Calu3 (cell line): ENCODE data around the gene BTLA. TPM values are rescaled to one million over a fixed set of nuclear protein-coding genes. Genes with fewer than 3 reads are reported as not detected.
"Not testable (repeated sequence)": the region's sequence is repeated elsewhere in the genome, so short reads cannot be mapped to it uniquely, and the experiment has no call there.

Experiments
- BruUV-seq: library from RNA; stranded (reverse); fragments of 400-500 nt; replicated peaks from 2 replicates; lab custom pipeline; 2021; lab: Mats Ljungman, UMichigan
- CTCF ChIA-PET: fragments of 300-600 bp; sonication (Branson Sonifier 250); formaldehyde crosslinking; loops from one replicate; lab custom pipeline; 2022; ENCODE audit warnings: antibody characterized with exemption; lab: Charles Lee
- DNase-seq: peaks from one replicate; pipeline ENCODE4 v3.0.0; 2022
- H3K27ac Mint-ChIP-seq: one replicate; pipeline ENCODE4 v1.8.0; 2022; ENCODE audit warnings: mixed read lengths; ENCODE audit not compliant: unreplicated experiment
- H3K27me3 Mint-ChIP-seq: one replicate; pipeline ENCODE4 v1.8.0; 2022; ENCODE audit warnings: mixed read lengths; ENCODE audit not compliant: unreplicated experiment
- H3K36me3 Mint-ChIP-seq: one replicate; pipeline ENCODE4 v1.8.0; 2022; ENCODE audit warnings: mild to moderate bottlenecking, moderate library complexity, mixed read lengths; ENCODE audit not compliant: insufficient read depth, unreplicated experiment
- H3K4me1 Mint-ChIP-seq: one replicate; pipeline ENCODE4 v1.8.0; 2022; ENCODE audit warnings: mild to moderate bottlenecking, low read depth, mixed read lengths; ENCODE audit not compliant: unreplicated experiment
- H3K4me3 Mint-ChIP-seq: one replicate; pipeline ENCODE4 v1.8.0; 2022; ENCODE audit warnings: mild to moderate bottlenecking, low read depth, moderate library complexity, mixed read lengths; ENCODE audit not compliant: unreplicated experiment
- H3K9me3 Mint-ChIP-seq: one replicate; pipeline ENCODE4 v1.8.0; 2022; ENCODE audit warnings: low read depth, mixed read lengths; ENCODE audit not compliant: unreplicated experiment
- intact Hi-C: fragments of 100-400 bp; cut with micrococcal nuclease; formaldehyde crosslinking; loops from one replicate; pipeline ENCODE4 v1.10.0; 2022; ENCODE audit not compliant: unreplicated experiment
- total RNA-seq: library from RNA; stranded (reverse); gene quantifications from 2 replicates; pipeline ENCODE4 v1.2.3, GENCODE V29; 2022
- TF ChIP-seq, protein P1 (sequence below): fragments of 200-600 bp; IDR thresholded peaks from one replicate; pipeline ENCODE4 v1.8.0; 2022; ENCODE audit warnings: antibody characterized with exemption; ENCODE audit not compliant: unreplicated experiment

Gene BTLA
- total RNA-seq, 1 experiment from 2014 or later, result not detected

DNA sequence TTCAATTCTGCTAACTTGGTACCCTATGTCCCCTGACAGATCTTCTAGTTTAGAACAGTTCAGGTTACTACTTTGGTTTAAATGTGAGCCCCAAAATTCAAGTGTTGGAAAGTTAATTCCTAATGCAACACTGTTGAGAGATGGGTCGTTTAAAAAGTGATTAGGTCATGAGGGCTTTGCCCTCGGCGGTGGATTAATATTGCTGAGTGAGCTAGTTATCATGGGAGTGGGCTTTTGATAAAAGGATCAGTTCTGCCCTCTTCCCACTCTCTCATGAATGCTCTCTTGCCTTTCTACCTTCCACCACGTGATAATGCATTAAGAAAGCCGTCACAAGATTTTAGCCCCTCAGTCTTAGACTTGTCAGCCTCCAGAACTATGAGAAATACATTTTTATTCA, 72.1 kb downstream of the BTLA start:
- intact Hi-C loops, result no loop called here
- CTCF ChIA-PET, result no interaction called here
- TF ChIP-seq, protein P1, sequence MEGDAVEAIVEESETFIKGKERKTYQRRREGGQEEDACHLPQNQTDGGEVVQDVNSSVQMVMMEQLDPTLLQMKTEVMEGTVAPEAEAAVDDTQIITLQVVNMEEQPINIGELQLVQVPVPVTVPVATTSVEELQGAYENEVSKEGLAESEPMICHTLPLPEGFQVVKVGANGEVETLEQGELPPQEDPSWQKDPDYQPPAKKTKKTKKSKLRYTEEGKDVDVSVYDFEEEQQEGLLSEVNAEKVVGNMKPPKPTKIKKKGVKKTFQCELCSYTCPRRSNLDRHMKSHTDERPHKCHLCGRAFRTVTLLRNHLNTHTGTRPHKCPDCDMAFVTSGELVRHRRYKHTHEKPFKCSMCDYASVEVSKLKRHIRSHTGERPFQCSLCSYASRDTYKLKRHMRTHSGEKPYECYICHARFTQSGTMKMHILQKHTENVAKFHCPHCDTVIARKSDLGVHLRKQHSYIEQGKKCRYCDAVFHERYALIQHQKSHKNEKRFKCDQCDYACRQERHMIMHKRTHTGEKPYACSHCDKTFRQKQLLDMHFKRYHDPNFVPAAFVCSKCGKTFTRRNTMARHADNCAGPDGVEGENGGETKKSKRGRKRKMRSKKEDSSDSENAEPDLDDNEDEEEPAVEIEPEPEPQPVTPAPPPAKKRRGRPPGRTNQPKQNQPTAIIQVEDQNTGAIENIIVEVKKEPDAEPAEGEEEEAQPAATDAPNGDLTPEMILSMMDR, result no peak
- no peak for DNase-seq
- no peaks in the 10 kb centered on the region for H3K36me3 Mint-ChIP-seq
- no peaks in the 10 kb centered on the region for H3K4me1 Mint-ChIP-seq
- peaks cover 3% of the 10 kb centered on the region for H3K9me3 Mint-ChIP-seq
- H3K27ac Mint-ChIP-seq, result no peak overlapping the region
- H3K27me3 Mint-ChIP-seq, result no peaks in the 10 kb centered on the region
- no peak overlapping the region for H3K4me3 Mint-ChIP-seq
- no TSS peak for BruUV-seq

DNA sequence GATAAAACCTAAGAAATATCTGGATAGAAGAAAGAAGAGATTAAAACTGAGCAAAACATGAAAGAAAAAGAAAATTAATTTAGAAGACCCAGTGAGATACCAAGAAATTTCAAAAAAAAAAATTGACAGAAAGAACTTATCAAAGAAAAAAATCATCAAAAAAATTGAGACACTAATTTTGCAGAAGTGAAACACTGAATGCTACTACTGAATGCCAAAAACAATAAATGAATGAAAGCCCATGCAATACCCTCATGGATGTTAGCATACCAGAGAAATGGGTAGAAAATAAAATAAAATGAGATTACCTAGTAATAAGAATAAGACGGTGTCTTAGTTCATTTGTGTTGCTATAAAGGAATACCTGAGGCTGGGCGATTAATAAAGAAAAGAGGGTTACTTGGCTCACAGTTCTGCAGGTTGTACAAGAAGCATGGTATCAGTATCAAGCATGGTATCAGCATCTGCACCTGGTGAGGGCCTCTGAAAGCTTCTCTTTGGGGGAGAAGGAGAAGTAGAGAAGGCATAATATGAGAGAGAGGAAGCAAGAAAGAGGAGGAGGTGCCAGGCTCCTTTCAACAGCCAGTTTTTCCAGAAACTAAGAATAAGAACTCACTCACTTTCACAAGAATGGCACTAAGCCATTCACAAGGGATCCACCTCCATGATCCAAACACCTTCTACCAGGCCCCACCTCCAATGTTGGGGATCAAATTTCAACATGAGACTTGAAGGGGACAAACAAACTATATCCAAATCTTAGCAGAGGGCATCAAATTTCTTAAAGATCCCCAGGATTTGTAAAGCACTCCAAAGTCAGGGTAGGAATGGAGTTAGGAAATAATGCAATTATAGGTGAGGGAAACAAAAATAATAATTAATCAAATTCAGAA, 73.2 kb downstream of the BTLA start:
- CTCF ChIA-PET, result no interaction called here
- Mint-ChIP-seq H3K27ac (no peak overlapping the region), H3K4me1 (no peaks in the 10 kb centered on the region), H3K27me3 (no peaks in the 10 kb centered on the region), H3K9me3 (no peaks in the 10 kb centered on the region), H3K36me3 (no peaks in the 10 kb centered on the region), H3K4me3 (no peak overlapping the region)
- intact Hi-C loops, result no loop called here
- TF ChIP-seq, protein P1, result no peak
- DNase-seq, result no peak
- BruUV-seq, result no TSS peak

DNA sequence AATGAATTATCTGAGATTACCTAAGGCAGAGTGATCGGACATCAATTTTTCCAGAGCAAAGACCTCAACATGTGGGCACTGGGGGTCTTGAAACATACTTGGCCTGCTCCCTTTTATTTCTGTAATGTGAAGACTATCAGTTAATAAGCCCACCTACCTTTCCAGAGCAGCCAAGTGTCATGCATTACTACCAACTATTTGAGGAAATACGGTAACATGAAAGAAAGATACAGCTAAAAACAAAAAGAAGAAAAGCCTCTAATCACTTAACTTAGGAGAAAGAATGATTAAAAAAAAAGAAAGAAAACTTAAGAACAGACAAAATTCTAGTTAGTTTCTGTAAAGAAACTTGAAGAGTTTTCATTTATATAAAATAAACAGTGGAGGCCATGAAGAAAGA, 73.9 kb downstream of the BTLA start:
- Mint-ChIP-seq H3K4me3 (no peak overlapping the region), H3K36me3 (no peaks in the 10 kb centered on the region), H3K4me1 (no peaks in the 10 kb centered on the region), H3K27ac (no peak overlapping the region), H3K9me3 (no peaks in the 10 kb centered on the region), H3K27me3 (no peaks in the 10 kb centered on the region)
- DNase-seq, result no peak
- CTCF ChIA-PET, result no interaction called here
- BruUV-seq, result no TSS peak
- TF ChIP-seq, protein P1, result no peak
- intact Hi-C loops, result no loop called here

DNA sequence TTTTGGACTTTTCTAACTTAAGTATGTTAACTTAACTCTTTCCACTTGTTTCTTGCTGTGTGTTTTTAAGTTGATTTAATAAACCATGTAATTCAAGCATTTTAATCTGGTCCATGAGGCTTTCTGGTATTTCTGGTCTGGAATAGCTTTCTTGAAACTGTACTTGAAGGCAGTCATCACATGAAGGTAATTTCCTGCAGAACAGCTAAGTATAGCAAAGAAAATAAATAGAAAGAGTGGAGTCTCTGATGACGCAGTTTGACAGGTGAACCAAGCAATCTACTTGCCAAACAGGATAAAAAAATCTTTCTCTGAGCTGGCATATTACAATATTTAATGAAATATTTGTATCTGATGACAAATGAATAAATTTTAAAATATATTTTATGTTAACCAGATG, 74.9 kb downstream of the BTLA start:
- no peaks in the 10 kb centered on the region for H3K9me3 Mint-ChIP-seq
- CTCF ChIA-PET, result no interaction called here
- no peak overlapping the region for H3K27ac Mint-ChIP-seq
- no peaks in the 10 kb centered on the region for H3K4me1 Mint-ChIP-seq
- TF ChIP-seq, protein P1, result no peak
- no peaks in the 10 kb centered on the region for H3K27me3 Mint-ChIP-seq
- no peak for DNase-seq
- no TSS peak for BruUV-seq
- intact Hi-C loops, result no loop called here
- H3K36me3 Mint-ChIP-seq, result no peaks in the 10 kb centered on the region
- H3K4me3 Mint-ChIP-seq, result no peak overlapping the region

DNA sequence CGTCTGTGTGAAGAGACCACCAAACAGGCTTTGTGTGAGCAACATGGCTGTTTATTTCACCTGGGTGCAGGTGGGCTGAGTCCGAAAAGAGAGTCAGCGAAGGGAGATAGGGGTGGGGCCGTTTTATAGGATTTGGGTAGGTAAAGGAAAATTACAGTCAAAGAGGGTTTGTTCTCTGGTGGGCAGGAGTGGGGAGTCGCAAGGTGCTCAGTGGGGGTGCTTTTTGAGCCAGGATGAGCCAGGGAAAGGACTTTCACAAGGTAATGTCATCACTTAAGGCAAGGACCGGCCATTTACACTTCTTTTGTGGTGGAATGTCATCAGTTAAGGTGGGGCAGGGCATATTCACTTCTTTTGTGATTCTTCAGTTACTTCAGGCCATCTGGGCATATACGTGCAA, 76.4 kb downstream of the BTLA start:
- H3K27me3 Mint-ChIP-seq, DNase-seq, H3K36me3 Mint-ChIP-seq, BruUV-seq, H3K27ac Mint-ChIP-seq, intact Hi-C loops, H3K4me1 Mint-ChIP-seq, CTCF ChIA-PET, H3K9me3 Mint-ChIP-seq, H3K4me3 Mint-ChIP-seq: not testable (repeated sequence)

DNA sequence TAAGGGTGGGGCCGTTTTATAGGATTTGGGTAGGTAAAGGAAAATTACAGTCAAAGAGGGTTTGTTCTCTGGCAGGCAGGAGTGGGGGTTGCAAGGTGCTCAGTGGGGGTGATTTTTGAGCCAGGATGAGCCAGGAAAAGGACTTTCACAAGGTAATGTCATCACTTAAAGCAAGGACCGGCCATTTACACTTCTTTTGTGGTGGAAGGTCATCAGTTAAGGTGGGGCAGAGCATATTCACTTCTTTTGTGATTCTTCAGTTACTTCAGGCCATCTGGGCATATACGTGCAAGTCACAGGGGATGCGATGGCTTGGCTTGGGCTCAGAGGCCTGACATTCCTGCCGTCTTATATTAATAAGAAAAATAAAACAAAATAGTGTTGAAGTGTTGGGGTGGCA, 80.7 kb downstream of the BTLA start:
- not testable (repeated sequence) for DNase-seq

More for the DNA sequence above, 80.7 kb downstream of the BTLA start:
- H3K27ac Mint-ChIP-seq, BruUV-seq, H3K4me3 Mint-ChIP-seq, CTCF ChIA-PET, H3K4me1 Mint-ChIP-seq, intact Hi-C loops, H3K27me3 Mint-ChIP-seq, H3K36me3 Mint-ChIP-seq, H3K9me3 Mint-ChIP-seq: not testable (repeated sequence)
